Stimulated activated CD4-positive, alpha-beta T cell treated with anti-CD3 and anti-CD28 coated beads, Interleukin-4, amount 100 ng/mL, for 4 hours (primary cell): ENCODE measurements around the gene L3HYPDH.
A peak's percentile ranks its signal among the peaks of the same experiment; 100 is the strongest.
"Not testable (repeated sequence)": the region's sequence is repeated elsewhere in the genome, so short reads cannot be mapped to it uniquely, and the experiment has no call there.

Experiments used
- DNase-seq, 2 experiments: peaks; one replicate each; pipeline ENCODE4 v3.0.0-alpha.2; 2020

The L3HYPDH gene

GRCh38 chr14:59475709-59476108, 8.5 kb downstream of the L3HYPDH start:
- no peak for DNase-seq

GRCh38 chr14:59474172-59474571, 10.0 kb downstream of the L3HYPDH start:
- DNase-seq = no peak

GRCh38 chr14:59465316-59466135, 18.7 kb downstream of the L3HYPDH start, which contains the start of gene GPR135:
TSS of gene GPR135 (minus strand) at chr14:59465380. CDS start at chr14:59465226, 154 bp downstream.
- peak; percentile 23 to 32 for DNase-seq

GRCh38 chr14:59464486-59465315, 19.5 kb downstream of the L3HYPDH start:
- DNase-seq = peak; percentile 38 to 50

- peak; percentile 8 to 23 for DNase-seq
Measured at GRCh38 chr14:59463787-59464485, 20.3 kb downstream of the L3HYPDH start.

- DNase-seq = no peak
Measured at GRCh38 chr14:59461891-59462290, 22.3 kb downstream of the L3HYPDH start.

GRCh38 chr14:59460378-59460777, 23.8 kb downstream of the L3HYPDH start:
- DNase-seq = no peak

GRCh38 chr14:59458486-59458885, 25.7 kb downstream of the L3HYPDH start:
- no peak for DNase-seq

GRCh38 chr14:59455411-59455810, 28.8 kb downstream of the L3HYPDH start:
- no peak for DNase-seq

GRCh38 chr14:59454139-59454538, 30.1 kb downstream of the L3HYPDH start:
- DNase-seq = no peak

- no peak for DNase-seq
Measured at GRCh38 chr14:59451849-59452248, 32.4 kb downstream of the L3HYPDH start.

- DNase-seq = no peak
Measured at GRCh38 chr14:59450716-59451115, 33.5 kb downstream of the L3HYPDH start.

GRCh38 chr14:59448673-59449072, 35.5 kb downstream of the L3HYPDH start:
- DNase-seq = not testable (repeated sequence)

- DNase-seq = no peak
Measured at GRCh38 chr14:59439256-59439965, 44.8 kb downstream of the L3HYPDH start.

- no peak for DNase-seq
Measured at GRCh38 chr14:59438195-59438647, 46.0 kb downstream of the L3HYPDH start.

- no peak for DNase-seq
Measured at GRCh38 chr14:59435987-59436386, 48.2 kb downstream of the L3HYPDH start.

GRCh38 chr14:59435101-59435500, 49.1 kb downstream of the L3HYPDH start:
- no peak for DNase-seq

GRCh38 chr14:59429790-59430189, 54.4 kb downstream of the L3HYPDH start:
- DNase-seq = no peak

GRCh38 chr14:59428581-59429012, 55.6 kb downstream of the L3HYPDH start:
- DNase-seq = no peak

GRCh38 chr14:59427653-59428580, 56.3 kb downstream of the L3HYPDH start:
- no peak for DNase-seq

- DNase-seq = no peak
Measured at GRCh38 chr14:59425322-59425935, 58.8 kb downstream of the L3HYPDH start.
